Mesothelial cell of epicardium (in vitro differentiated cells): ENCODE results near the gene GRIK1. TPM values are rescaled to one million over a fixed set of nuclear protein-coding genes. Genes with fewer than 3 reads are reported as not detected.

Experiments
- DNase-seq, 2 experiments: peaks; one replicate each; pipeline ENCODE4 v3.0.0; 2021; ENCODE audit warnings: low spot score in 2 of 2; ENCODE audit not compliant: unreplicated experiment in 2 of 2
- H3K27ac Mint-ChIP-seq: 2 replicates; pipeline ENCODE4 v1.8.0; 2021; ENCODE audit warnings: mixed read lengths
- H3K27me3 Mint-ChIP-seq: 2 replicates; pipeline ENCODE4 v1.8.0; 2021; ENCODE audit warnings: low read depth, mixed read lengths
- H3K36me3 Mint-ChIP-seq: 2 replicates; pipeline ENCODE4 v1.8.0; 2021; ENCODE audit warnings: mixed read lengths
- H3K4me1 Mint-ChIP-seq: 2 replicates; pipeline ENCODE4 v1.8.0; 2021; ENCODE audit warnings: mixed read lengths
- H3K4me3 Mint-ChIP-seq: 2 replicates; pipeline ENCODE4 v1.8.0; 2021; ENCODE audit warnings: mild to moderate bottlenecking, moderate library complexity, mixed read lengths
- H3K9me3 Mint-ChIP-seq: 2 replicates; pipeline ENCODE4 v1.8.0; 2021; ENCODE audit warnings: mixed read lengths
- CTCF ChIP-seq: fragments of 200-600 bp; sonication (generic); IDR thresholded peaks from one replicate; pipeline ENCODE4 v1.5.0; 2021; ENCODE audit warnings: antibody characterized with exemption; ENCODE audit not compliant: unreplicated experiment
- total RNA-seq: library from RNA; stranded (reverse); gene quantifications from 3 replicates; pipeline ENCODE4 v1.2.1, GENCODE V29; 2021

Gene GRIK1
- total RNA-seq, 1 donor from 2014 or later: 5.9 TPM

- peaks cover 7% of the 10 kb centered on the region for H3K4me1 Mint-ChIP-seq
- H3K27ac Mint-ChIP-seq: no peak overlapping the region
- no peaks in the 10 kb centered on the region for H3K9me3 Mint-ChIP-seq
- no peak for DNase-seq
- no peak overlapping the region for H3K4me3 Mint-ChIP-seq
- TF ChIP-seq CTCF: no peak
- H3K36me3 Mint-ChIP-seq: no peaks in the 10 kb centered on the region
- no peaks in the 10 kb centered on the region for H3K27me3 Mint-ChIP-seq
Measured at GRCh38 chr21:29851611-29852010, 88.2 kb downstream of the GRIK1 start.

- DNase-seq: peak in 1 of 2 experiments; percentile 44
- Mint-ChIP-seq H3K4me1 (peaks cover 7% of the 10 kb centered on the region), H3K36me3 (no peaks in the 10 kb centered on the region), H3K27ac (no peak overlapping the region), H3K27me3 (no peaks in the 10 kb centered on the region), H3K9me3 (no peaks in the 10 kb centered on the region), H3K4me3 (no peak overlapping the region)
- TF ChIP-seq CTCF: peak; percentile 46
Measured at GRCh38 chr21:29849735-29850176, 90.0 kb downstream of the GRIK1 start.

DNA sequence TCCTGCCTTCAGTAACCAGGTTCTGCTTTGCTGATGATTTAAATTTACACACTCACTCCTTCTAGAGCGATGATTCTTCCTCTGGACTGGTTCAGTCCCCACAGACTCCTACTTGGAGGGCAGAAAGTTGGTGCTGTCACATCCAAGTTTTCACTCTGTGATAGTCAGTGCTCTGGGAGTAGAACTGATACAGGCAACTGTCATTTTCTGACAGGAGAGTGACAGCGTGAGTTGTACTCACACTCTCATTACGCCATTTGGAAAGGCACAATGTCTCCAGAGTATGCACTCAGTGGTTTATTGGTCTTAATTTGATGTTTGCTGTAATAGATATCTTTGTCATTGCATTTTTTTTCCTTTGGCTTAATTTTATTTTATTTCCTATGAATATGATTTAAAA, 96.0 kb downstream of the GRIK1 start:
- Mint-ChIP-seq H3K4me1 (no peaks in the 10 kb centered on the region), H3K36me3 (no peaks in the 10 kb centered on the region), H3K9me3 (no peaks in the 10 kb centered on the region), H3K27ac (no peak overlapping the region), H3K27me3 (no peaks in the 10 kb centered on the region), H3K4me3 (no peak overlapping the region)
- TF ChIP-seq CTCF: no peak
- DNase-seq: no peak

DNA sequence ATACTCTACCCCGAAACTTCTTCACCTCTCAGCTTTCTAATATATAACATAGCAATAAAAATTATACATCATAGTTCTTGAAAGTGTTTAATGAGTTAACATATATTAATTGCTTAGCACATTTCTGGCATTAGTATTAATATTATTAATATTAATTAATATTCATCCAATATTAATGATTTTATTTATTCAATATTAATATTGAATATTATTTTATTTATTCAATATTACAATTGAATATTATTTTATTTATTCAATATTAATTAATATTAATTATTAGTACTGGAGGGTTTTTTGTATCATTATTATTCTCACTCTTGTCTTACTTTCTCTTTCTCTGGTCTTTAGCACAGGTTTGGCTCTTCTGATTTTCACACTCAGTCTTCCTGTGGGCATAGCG, 105.2 kb downstream of the GRIK1 start:
- no peaks in the 10 kb centered on the region for H3K4me1 Mint-ChIP-seq
- no peak overlapping the region for H3K27ac Mint-ChIP-seq
- H3K4me3 Mint-ChIP-seq: no peak overlapping the region
- no peaks in the 10 kb centered on the region for H3K36me3 Mint-ChIP-seq
- no peaks in the 10 kb centered on the region for H3K27me3 Mint-ChIP-seq
- H3K9me3 Mint-ChIP-seq: peaks cover 28% of the 10 kb centered on the region
- no peak for TF ChIP-seq CTCF
- no peak for DNase-seq

- DNase-seq: no peak
- H3K36me3 Mint-ChIP-seq: no peaks in the 10 kb centered on the region
- H3K4me3 Mint-ChIP-seq: no peak overlapping the region
- no peak overlapping the region for H3K27ac Mint-ChIP-seq
- TF ChIP-seq CTCF: no peak
- no peaks in the 10 kb centered on the region for H3K27me3 Mint-ChIP-seq
- H3K4me1 Mint-ChIP-seq: no peaks in the 10 kb centered on the region
- peaks cover 28% of the 10 kb centered on the region for H3K9me3 Mint-ChIP-seq
Measured at GRCh38 chr21:29832217-29832616, 107.6 kb downstream of the GRIK1 start.
